Renal cortical epithelial cell (primary cell): ENCODE measurements around the gene THOC7. TPM values are rescaled to one million over a fixed set of nuclear protein-coding genes. Genes with fewer than 3 reads are reported as not detected.

ENCODE experiments used
- total RNA-seq: library from RNA; depleted of rRNA; stranded (reverse); fragments of >200 nt; gene quantifications from 2 replicates; pipeline ENCODE4 v1.2.3, GENCODE V29; 2014

Gene THOC7
- total RNA-seq, 1 donor from 2014 or later = 103 TPM

Other genes starting within 250 kb of the THOC7 start
- gene SNTN, start 211.1 kb downstream of the THOC7 start, total RNA-seq = not detected in 2 replicates
- gene C3orf49, start 44.5 kb downstream of the THOC7 start, total RNA-seq = not detected in 2 replicates
- 8.2 and 14.5 TPM in 2 replicates for gene ATXN7, start 62 bp upstream of the THOC7 start, total RNA-seq
- gene SCAANT1, start 48.6 kb upstream of the THOC7 start, total RNA-seq = not detected in 2 replicates
- 113 and 124 TPM in 2 replicates for gene PSMD6, start 159.7 kb upstream of the THOC7 start, total RNA-seq